Adrenal gland (tissue), 12 donors: ENCODE data around the gene AGO3. TPM values are rescaled to one million over a fixed set of nuclear protein-coding genes. Genes with fewer than 3 reads are reported as not detected.

Experiments used
- DNase-seq, 7 donors: peaks; one replicate each; pipeline ENCODE4 v3.0.0-alpha.2; 2019 to 2020
- H3K27ac ChIP-seq, 5 donors: fragments of 200-600 bp; sonication (generic) in 4 of 5; 1 replicate in 3 of 5; 2 replicates in 2 of 5; pipeline versions ENCODE4 v1.5.1 to v1.8.0; 2016 to 2020; ENCODE audit warnings: mild to moderate bottlenecking in 1 of 5
- H3K27me3 ChIP-seq: fragments of 200-600 bp; 2 replicates; pipeline ENCODE4 v1.8.0; 2021
- H3K36me3 ChIP-seq, 2 donors: fragments of 200-600 bp; replicated peaks in 1 of 2; 1 replicate in 1 of 2; 2 replicates in 1 of 2; pipeline versions ENCODE4 v1.5.1 to v1.8.0; 2018 to 2022
- H3K4me1 ChIP-seq, 2 donors: fragments of 200-600 bp; replicated peaks in 1 of 2; 1 replicate in 1 of 2; 2 replicates in 1 of 2; pipeline versions ENCODE4 v1.5.1 to v1.8.0; 2018 to 2021
- H3K4me3 ChIP-seq, 4 donors: fragments of 200-600 bp; sonication (generic) in 3 of 4; one replicate each; pipeline ENCODE4 v1.5.1; 2016 to 2018
- H3K9me3 ChIP-seq, 3 donors: fragments of 200-600 bp; sonication (generic) in 1 of 3; replicated peaks in 1 of 3; 1 replicate in 2 of 3; 2 replicates in 1 of 3; pipeline versions ENCODE4 v1.5.1 to v1.8.0; 2016 to 2021
- CTCF ChIP-seq, 6 experiments: fragments of 450-650 bp in 4 of 6; fragments of 200-600 bp in 2 of 6; sonication (generic) in 1 of 6; IDR thresholded peaks; 1 replicate in 5 of 6; 2 replicates in 1 of 6; pipeline versions ENCODE4 v1.5.1 to v1.8.0; 2016 to 2021; ENCODE audit warnings: antibody characterized with exemption in 6 of 6, mild to moderate bottlenecking in 2 of 6, moderate library complexity in 1 of 6
- POLR2A ChIP-seq, 2 donors: fragments of 450-650 bp; IDR thresholded peaks; one replicate each; pipeline ENCODE4 v1.6.1; 2017; ENCODE audit warnings: antibody characterized with exemption in 2 of 2, mild to moderate bottlenecking in 2 of 2, moderate library complexity in 1 of 2
- WGBS, 4 donors: extraction: QIAGEN DNeasy Blood & Tissue Kit in 2 of 4; methylation state at CpG; one replicate each; pipeline versions ENCODE4 v1.1.5 to v1.1.7; 2013 to 2017; 5-methylcytosine and 5-hydroxymethylcytosine counted together
- intact Hi-C, 2 donors: fragments of 100-400 bp; cut with DNase I; formaldehyde crosslinking; loops; one replicate each; pipeline versions ENCODE4 v1.14.1 to v1.15.0; 2022 to 2023
- polyA plus RNA-seq, 3 donors: library from polyadenylated mRNA; stranded (reverse); fragments of 200-250 nt in 2 of 3; fragments of 350-450 nt in 1 of 3; fragmentation: Illumina TruSeq in 1 of 3; extraction: RNeasy Lipid Tissue Mini Kit (QIAGEN cat#74804) in 1 of 3; gene quantifications; one replicate each; pipeline ENCODE4 v1.2.3, GENCODE V29; 2013 to 2014
- total RNA-seq, 9 donors: library from RNA; depleted of rRNA in 4 of 9; stranded (reverse); fragments of >200 nt in 4 of 9; fragments of 120-200 nt in 1 of 9; fragmentation: NEBNext Ultra II Directional in 1 of 9; extraction: Animal tissue kit (Norgen Biotek cat#: 25700) in 1 of 9; gene quantifications; one replicate each; pipeline versions ENCODE4 v1.1.0 to v1.2.4, GENCODE V29; 2013 to 2023
- donor health status: healthy with polysubstance abuse.
- donor health status: Bipolar disorder and iron deficiency.
- donor health status: DM: yes; HTN: yes; CAD: no.
- donor health status: DM: no; HTN: no; CAD: no.
- donor health status: DM: no; HTN: no; CAD: no.
- donor health status: DM: yes; HTN: yes; CAD: no.

The AGO3 gene
- total and polyA plus RNA-seq, 12 donors = 3.7 to 32.2 (median 20.8) TPM

- H3K36me3 ChIP-seq = no peaks in the 10 kb centered on the region
- H3K27ac ChIP-seq = no peak overlapping the region
- no peaks in the 10 kb centered on the region for H3K4me1 ChIP-seq
- no peak overlapping the region for H3K4me3 ChIP-seq
- TF ChIP-seq POLR2A (IDR thresholded peaks at IDR 0.05) (no peak), CTCF (IDR thresholded peaks at IDR 0.05) (no peak)
- H3K27me3 ChIP-seq = no peaks in the 10 kb centered on the region
- intact Hi-C loops = no loop called here
- no peaks in the 10 kb centered on the region for H3K9me3 ChIP-seq
- DNase-seq = no peak
- 80 to 88% (median 86%) methylated on average over 14 of the region's 14 CpGs for WGBS, 4 donors
These were observed 177.4 kb downstream of the AGO3 start for GRCh38 chr1:36108314-36108713.

GRCh38 chr1:36109041-36109679, 178.3 kb downstream of the AGO3 start:
- Histone ChIP-seq H3K4me1 (no peaks in the 10 kb centered on the region), H3K36me3 (no peaks in the 10 kb centered on the region), H3K9me3 (no peaks in the 10 kb centered on the region), H3K27me3 (no peaks in the 10 kb centered on the region), H3K27ac (no peak overlapping the region), H3K4me3 (no peak overlapping the region)
- intact Hi-C loops = no loop called here
- no peak for DNase-seq
- WGBS, 4 donors = 84 to 95% (median 88%) methylated on average over 8 to 11 of the region's 11 CpGs
- no peak for TF ChIP-seq CTCF (IDR thresholded peaks at IDR 0.05)
- no peak for TF ChIP-seq POLR2A (IDR thresholded peaks at IDR 0.05)

GRCh38 chr1:36111151-36111550, 180.2 kb downstream of the AGO3 start:
- no peak for DNase-seq
- Histone ChIP-seq H3K4me3 (no peak overlapping the region), H3K36me3 (no peaks in the 10 kb centered on the region), H3K4me1 (no peaks in the 10 kb centered on the region), H3K27ac (no peak overlapping the region), H3K9me3 (no peaks in the 10 kb centered on the region), H3K27me3 (no peaks in the 10 kb centered on the region)
- TF ChIP-seq POLR2A (IDR thresholded peaks at IDR 0.05) (no peak), CTCF (IDR thresholded peaks at IDR 0.05) (no peak)
- intact Hi-C loops = no loop called here
- WGBS, 4 donors = 66 to 76% (median 70%) methylated on average over 4 of the region's 4 CpGs

- DNase-seq = no peak
- WGBS, 4 donors = 84 to 94% (median 88%) methylated on average over 8 to 9 of the region's 9 CpGs
- H3K27ac ChIP-seq = no peak overlapping the region
- H3K4me1 ChIP-seq = no peaks in the 10 kb centered on the region
- H3K27me3 ChIP-seq = no peaks in the 10 kb centered on the region
- H3K9me3 ChIP-seq = no peaks in the 10 kb centered on the region
- intact Hi-C loops = no loop called here
- no peak for TF ChIP-seq CTCF (IDR thresholded peaks at IDR 0.05)
- TF ChIP-seq POLR2A (IDR thresholded peaks at IDR 0.05) = no peak
- H3K36me3 ChIP-seq = no peaks in the 10 kb centered on the region
- H3K4me3 ChIP-seq = no peak overlapping the region
These were observed 181.9 kb downstream of the AGO3 start for GRCh38 chr1:36112823-36113222.
